ENCODE data around the gene POFUT2.

GRCh38 chr21:45262041-45262581, 25.6 kb downstream of the POFUT2 start:
- TF ChIP-seq SUZ12 (IDR thresholded peaks at IDR 0.05; ENCODE audit: extremely low read depth, insufficient read depth, insufficient read length) = no peak
- TF ChIP-seq YY1 (IDR thresholded peaks at IDR 0.05; ENCODE audit: insufficient read depth, insufficient read length) = no peak
